Measurements from ENCODE around the gene C13orf46.

DNA sequence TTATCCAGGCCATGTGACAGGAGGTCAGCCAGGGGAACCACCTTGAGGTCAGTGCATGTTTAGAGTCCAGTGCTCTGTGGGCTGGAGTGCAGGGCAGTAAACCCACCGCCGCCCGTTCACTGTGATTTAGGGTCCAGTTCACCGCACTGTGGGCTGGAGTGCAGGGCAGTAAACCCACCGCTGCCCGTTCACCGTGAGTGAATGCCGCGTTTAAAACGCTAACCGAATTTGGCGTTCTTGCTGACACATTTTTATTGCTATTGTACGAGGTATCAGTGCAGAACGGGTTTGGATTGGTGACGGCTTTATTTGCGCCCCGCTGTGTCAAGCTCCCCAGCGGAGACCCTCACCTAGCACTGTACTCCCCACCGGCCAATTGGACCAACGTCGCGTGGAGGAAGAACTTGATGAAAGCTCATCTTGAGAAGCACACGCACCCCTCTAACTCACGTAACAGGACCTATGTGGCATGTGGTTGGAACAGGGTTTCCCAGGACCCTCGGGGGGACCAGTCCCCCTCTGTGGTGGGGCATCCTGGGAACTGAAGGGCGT lies 27.9 kb downstream of the C13orf46 start:
- TF ChIP-seq, protein P1, sequence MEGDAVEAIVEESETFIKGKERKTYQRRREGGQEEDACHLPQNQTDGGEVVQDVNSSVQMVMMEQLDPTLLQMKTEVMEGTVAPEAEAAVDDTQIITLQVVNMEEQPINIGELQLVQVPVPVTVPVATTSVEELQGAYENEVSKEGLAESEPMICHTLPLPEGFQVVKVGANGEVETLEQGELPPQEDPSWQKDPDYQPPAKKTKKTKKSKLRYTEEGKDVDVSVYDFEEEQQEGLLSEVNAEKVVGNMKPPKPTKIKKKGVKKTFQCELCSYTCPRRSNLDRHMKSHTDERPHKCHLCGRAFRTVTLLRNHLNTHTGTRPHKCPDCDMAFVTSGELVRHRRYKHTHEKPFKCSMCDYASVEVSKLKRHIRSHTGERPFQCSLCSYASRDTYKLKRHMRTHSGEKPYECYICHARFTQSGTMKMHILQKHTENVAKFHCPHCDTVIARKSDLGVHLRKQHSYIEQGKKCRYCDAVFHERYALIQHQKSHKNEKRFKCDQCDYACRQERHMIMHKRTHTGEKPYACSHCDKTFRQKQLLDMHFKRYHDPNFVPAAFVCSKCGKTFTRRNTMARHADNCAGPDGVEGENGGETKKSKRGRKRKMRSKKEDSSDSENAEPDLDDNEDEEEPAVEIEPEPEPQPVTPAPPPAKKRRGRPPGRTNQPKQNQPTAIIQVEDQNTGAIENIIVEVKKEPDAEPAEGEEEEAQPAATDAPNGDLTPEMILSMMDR (IDR thresholded peaks at IDR 0.05) = no peak
- no peak for TF ChIP-seq POLR2A (IDR thresholded peaks at IDR 0.05)

All from gastroesophageal sphincter (tissue), 3 donors.